ENCODE results near the gene SLC13A5.

SLC13A5 gene

DNA sequence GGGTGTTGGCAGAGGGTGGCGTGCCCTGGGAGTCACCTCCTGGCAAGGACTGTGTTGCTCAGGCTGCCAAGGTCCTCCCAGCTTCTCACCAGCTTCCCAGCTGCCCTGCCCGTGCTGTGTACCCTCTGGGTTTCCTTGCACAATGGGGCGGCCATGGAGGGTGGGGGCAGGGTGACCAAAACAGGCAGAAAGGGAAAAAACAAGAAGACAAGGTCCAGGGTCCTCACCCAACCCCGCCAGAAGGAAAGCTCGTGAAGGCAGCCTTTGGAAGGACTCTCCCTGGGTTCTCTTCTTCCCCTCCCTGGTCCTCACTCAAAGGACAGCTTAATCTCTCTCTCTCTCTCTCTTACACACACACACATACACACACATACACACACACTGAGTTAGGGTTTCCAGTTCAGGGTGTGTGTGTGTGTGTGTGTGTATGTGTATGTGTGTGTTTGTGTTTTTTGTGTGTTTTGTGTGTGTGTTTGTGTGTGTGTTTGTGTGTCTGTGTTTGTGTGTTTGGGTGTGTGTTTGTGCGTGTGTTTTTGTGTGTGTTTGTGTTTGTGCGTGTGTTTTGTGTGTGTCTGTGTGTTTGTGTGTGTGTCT lies 2.0 kb downstream of the SLC13A5 start:
- Histone ChIP-seq H3K36me3 (no peaks in the 10 kb centered on the region), H3K27ac (peak overlapping the region; percentile 50)

GRCh38 chr17:6710317-6710716 lies 2.9 kb downstream of the SLC13A5 start:
- Histone ChIP-seq H3K27ac (no peak overlapping the region), H3K4me3 (ENCODE audit: low read depth in 1 of 2, low read length in 1 of 2) (no peak overlapping the region), H3K36me3 (no peaks in the 10 kb centered on the region), H3K9me3 (no peaks in the 10 kb centered on the region), H3K27me3 (peaks cover 92% of the 10 kb centered on the region), H3K4me1 (ENCODE audit: control insufficient read depth in 1 of 2, insufficient read depth in 1 of 2, low read depth in 1 of 2, low read length in 1 of 2) (peaks cover 19 to 26% of the 10 kb centered on the region in 2 experiments)
- no peak for TF ChIP-seq CTCF (IDR thresholded peaks at IDR 0.05)

More for the DNA sequence above, 2.0 kb downstream of the SLC13A5 start:
- H3K4me1 ChIP-seq (ENCODE audit: control insufficient read depth in 1 of 2, insufficient read depth in 1 of 2, low read depth in 1 of 2, low read length in 1 of 2), result peaks cover 19 to 26% of the 10 kb centered on the region in 2 experiments
- H3K9me3 ChIP-seq, result no peaks in the 10 kb centered on the region
- H3K27me3 ChIP-seq, result peaks cover 94% of the 10 kb centered on the region
- no peak overlapping the region for H3K4me3 ChIP-seq (ENCODE audit: low read depth in 1 of 2, low read length in 1 of 2)
- no peak for TF ChIP-seq CTCF (IDR thresholded peaks at IDR 0.05)

DNA sequence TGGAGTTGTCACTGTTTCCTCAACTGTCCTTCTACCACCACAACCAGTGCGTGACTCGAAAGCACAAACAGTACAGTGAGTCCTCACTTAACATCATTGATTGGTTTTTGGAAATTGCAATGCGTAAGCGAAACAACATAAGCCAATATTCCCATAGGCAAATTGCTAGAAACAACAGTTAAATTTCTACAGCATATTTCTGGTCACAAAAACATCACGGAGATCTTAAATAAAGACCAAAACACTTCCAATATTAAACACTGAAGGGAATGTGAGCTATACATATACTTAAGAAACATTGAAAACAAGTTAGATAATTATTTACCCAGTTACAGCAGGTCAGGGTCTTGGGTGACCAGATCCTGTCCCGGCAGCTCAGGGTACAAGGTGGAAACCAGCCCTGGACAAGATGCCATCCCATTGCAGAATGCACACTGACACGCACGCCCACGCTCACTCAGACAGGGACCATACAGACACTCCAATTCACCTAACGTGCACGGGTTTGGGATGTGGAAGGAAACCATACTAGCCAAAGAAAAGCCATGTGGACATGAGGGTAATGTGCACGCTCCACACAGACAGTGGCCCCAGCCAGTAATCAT lies 4.7 kb downstream of the SLC13A5 start:
- peaks cover 19 to 26% of the 10 kb centered on the region in 2 experiments for H3K4me1 ChIP-seq (ENCODE audit: control insufficient read depth in 1 of 2, insufficient read depth in 1 of 2, low read depth in 1 of 2, low read length in 1 of 2)
- no peak overlapping the region for H3K27ac ChIP-seq
- TF ChIP-seq CTCF (IDR thresholded peaks at IDR 0.05), result no peak
- H3K36me3 ChIP-seq, result no peaks in the 10 kb centered on the region
- no peaks in the 10 kb centered on the region for H3K9me3 ChIP-seq
- peaks cover 91% of the 10 kb centered on the region for H3K27me3 ChIP-seq
- no peak overlapping the region for H3K4me3 ChIP-seq (ENCODE audit: low read depth in 1 of 2, low read length in 1 of 2)

- Histone ChIP-seq H3K4me1 (ENCODE audit: control insufficient read depth in 1 of 2, insufficient read depth in 1 of 2, low read depth in 1 of 2, low read length in 1 of 2) (peaks cover 11 to 12% of the 10 kb centered on the region in 2 experiments), H3K27me3 (peaks cover 90% of the 10 kb centered on the region)
- TF ChIP-seq CTCF (IDR thresholded peaks at IDR 0.05), result no peak
Measured at GRCh38 chr17:6706996-6707395, 6.2 kb downstream of the SLC13A5 start.

DNA sequence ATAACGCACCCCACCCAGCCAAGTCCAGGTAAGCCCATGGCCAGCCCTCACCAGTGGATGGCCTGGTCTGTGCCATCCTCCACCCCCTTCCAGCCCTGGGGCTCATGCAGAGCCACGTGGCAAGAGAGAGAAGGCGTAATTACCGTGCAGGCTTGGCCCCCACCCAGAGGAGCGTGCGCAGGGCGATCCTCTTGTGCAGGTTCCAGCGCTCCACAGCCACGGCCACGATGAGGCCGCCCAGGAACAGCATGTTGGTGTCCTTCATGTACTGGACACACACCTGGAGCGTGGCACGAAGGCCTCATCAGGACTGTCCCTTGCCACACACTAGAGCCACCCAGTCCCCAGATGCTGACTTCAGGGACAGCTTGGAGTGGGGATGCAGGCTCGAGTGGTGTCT lies 6.7 kb downstream of the SLC13A5 start:
- H3K27me3 ChIP-seq, result peaks cover 90% of the 10 kb centered on the region
- H3K4me1 ChIP-seq (ENCODE audit: control insufficient read depth in 1 of 2, insufficient read depth in 1 of 2, low read depth in 1 of 2, low read length in 1 of 2), result peaks cover 6 to 7% of the 10 kb centered on the region in 2 experiments
- H3K36me3 ChIP-seq, result no peaks in the 10 kb centered on the region
- TF ChIP-seq CTCF (IDR thresholded peaks at IDR 0.05), result no peak
- no peaks in the 10 kb centered on the region for H3K9me3 ChIP-seq
- H3K4me3 ChIP-seq (ENCODE audit: low read depth in 1 of 2, low read length in 1 of 2), result no peak overlapping the region
- H3K27ac ChIP-seq, result no peak overlapping the region

More at GRCh38 chr17:6706996-6707395, 6.2 kb downstream of the SLC13A5 start:
- Histone ChIP-seq H3K27ac (no peak overlapping the region), H3K9me3 (no peaks in the 10 kb centered on the region), H3K4me3 (ENCODE audit: low read depth in 1 of 2, low read length in 1 of 2) (no peak overlapping the region), H3K36me3 (no peaks in the 10 kb centered on the region)

Data from neutrophil (primary cell).